Fibroblast of upper back skin (primary cell): ENCODE results near the gene CGNL1.

Experiments used
- DNase-seq: peaks from one replicate; pipeline ENCODE4 v3.0.0-alpha.2; 2013

Gene CGNL1

GRCh38 chr15:57423599-57424140 lies 47.4 kb downstream of the CGNL1 start:
- DNase-seq = no peak

- no peak for DNase-seq
Measured at GRCh38 chr15:57424628-57425405, 48.5 kb downstream of the CGNL1 start.

- DNase-seq = no peak
Measured at GRCh38 chr15:57425842-57426241, 49.5 kb downstream of the CGNL1 start.

GRCh38 chr15:57427367-57427821 lies 51.1 kb downstream of the CGNL1 start:
- peak; percentile 20 for DNase-seq

- peak; percentile 13 for DNase-seq
Measured at GRCh38 chr15:57432141-57432741, 55.9 kb downstream of the CGNL1 start.

- no peak for DNase-seq
Measured at GRCh38 chr15:57436166-57436565, 59.9 kb downstream of the CGNL1 start.

GRCh38 chr15:57436961-57437360 lies 60.7 kb downstream of the CGNL1 start:
- no peak for DNase-seq

GRCh38 chr15:57437564-57437963 lies 61.3 kb downstream of the CGNL1 start:
- DNase-seq = no peak

- no peak for DNase-seq
Measured at GRCh38 chr15:57438166-57438565, 61.9 kb downstream of the CGNL1 start.

- DNase-seq = no peak
Measured at GRCh38 chr15:57439128-57440027, 63.1 kb downstream of the CGNL1 start.

GRCh38 chr15:57440167-57440566 lies 63.9 kb downstream of the CGNL1 start:
- DNase-seq = no peak

- DNase-seq = peak; percentile 83
Measured at GRCh38 chr15:57440799-57441198, 64.5 kb downstream of the CGNL1 start.

GRCh38 chr15:57442335-57442734 lies 66.0 kb downstream of the CGNL1 start:
- DNase-seq = no peak

GRCh38 chr15:57443486-57443885 lies 67.2 kb downstream of the CGNL1 start:
- no peak for DNase-seq

- DNase-seq = no peak
Measured at GRCh38 chr15:57444877-57445513, 68.7 kb downstream of the CGNL1 start.

GRCh38 chr15:57445872-57446271 lies 69.6 kb downstream of the CGNL1 start:
- DNase-seq = no peak

- DNase-seq = no peak
Measured at GRCh38 chr15:57446393-57446792, 70.1 kb downstream of the CGNL1 start.

GRCh38 chr15:57451555-57451954 lies 75.2 kb downstream of the CGNL1 start:
- peak; percentile 37 for DNase-seq

GRCh38 chr15:57452090-57452754 lies 75.9 kb downstream of the CGNL1 start:
- no peak for DNase-seq

- no peak for DNase-seq
Measured at GRCh38 chr15:57455929-57456328, 79.6 kb downstream of the CGNL1 start.

- DNase-seq = no peak
Measured at GRCh38 chr15:57456559-57456958, 80.3 kb downstream of the CGNL1 start.

- DNase-seq = no peak
Measured at GRCh38 chr15:57457726-57458125, 81.4 kb downstream of the CGNL1 start.
